Stimulated activated naive B cell treated with anti-CD40 and anti-IgM and Interleukin-4, amounts not matched to agents 10 μg/mL and 1 μg/mL and 100 μg/mL, for 72 hours (primary cell): ENCODE data around the gene PCDH17.

ENCODE experiments used
- ATAC-seq, 2 donors: fragments of 150-1000 bp; cut with Tn5 transposase; replicated peaks; 2 replicates each; pipeline ENCODE4 v1.10.0; 2021; ENCODE audit warnings: moderate library complexity in 1 of 2
- DNase-seq: peaks from one replicate; pipeline ENCODE4 v3.0.0; 2021
- H3K27ac Mint-ChIP-seq: one replicate; pipeline ENCODE4 v1.8.0; 2022; ENCODE audit warnings: mild to moderate bottlenecking, mixed read lengths
- H3K27me3 Mint-ChIP-seq, 2 donors: one replicate each; pipeline ENCODE4 v1.8.0; 2022; ENCODE audit warnings: mixed read lengths in 2 of 2
- H3K36me3 Mint-ChIP-seq, 2 donors: one replicate each; pipeline ENCODE4 v1.8.0; 2022; ENCODE audit warnings: mixed read lengths in 2 of 2, mild to moderate bottlenecking in 1 of 2
- H3K4me1 Mint-ChIP-seq, 2 donors: one replicate each; pipeline ENCODE4 v1.8.0; 2022; ENCODE audit warnings: mixed read lengths in 2 of 2, mild to moderate bottlenecking in 1 of 2
- H3K4me3 Mint-ChIP-seq, 2 donors: one replicate each; pipeline ENCODE4 v1.8.0; 2022; ENCODE audit warnings: mild to moderate bottlenecking in 2 of 2, mixed read lengths in 2 of 2, moderate library complexity in 1 of 2
- H3K9me3 Mint-ChIP-seq, 2 donors: one replicate each; pipeline ENCODE4 v1.8.0; 2022; ENCODE audit warnings: mixed read lengths in 2 of 2, mild to moderate bottlenecking in 1 of 2

Gene PCDH17

GRCh38 chr13:57630661-57631595 lies 616 bp upstream of the PCDH17 start:
- H3K27me3 Mint-ChIP-seq = peaks cover 65 to 71% of the 10 kb centered on the region in 2 donors
- DNase-seq = no peak
- H3K9me3 Mint-ChIP-seq = peaks cover 8 to 9% of the 10 kb centered on the region in 2 donors
- peaks cover 4 to 17% of the 10 kb centered on the region in 2 donors for H3K36me3 Mint-ChIP-seq
- peak overlapping the region; percentile 78 to 82 for H3K4me3 Mint-ChIP-seq
- H3K27ac Mint-ChIP-seq = peak overlapping the region; percentile 82
- H3K4me1 Mint-ChIP-seq = peaks cover 23 to 54% of the 10 kb centered on the region in 2 donors
- ATAC-seq = peak in 1 of 2 donors; percentile 30

- peaks cover 8 to 9% of the 10 kb centered on the region in 2 donors for H3K9me3 Mint-ChIP-seq
- H3K36me3 Mint-ChIP-seq = peaks cover 4 to 17% of the 10 kb centered on the region in 2 donors
- no peak for DNase-seq
- H3K4me1 Mint-ChIP-seq = peaks cover 23 to 54% of the 10 kb centered on the region in 2 donors
- H3K4me3 Mint-ChIP-seq = peak overlapping the region; percentile 78 to 82
- H3K27me3 Mint-ChIP-seq = peaks cover 65 to 71% of the 10 kb centered on the region in 2 donors
- no peak for ATAC-seq
- peak overlapping the region; percentile 82 for H3K27ac Mint-ChIP-seq
These were observed 964 bp downstream of the PCDH17 start for GRCh38 chr13:57632276-57633140.

GRCh38 chr13:57633141-57633949 lies 1.8 kb downstream of the PCDH17 start:
- Mint-ChIP-seq H3K4me3 (peak overlapping the region; percentile 25 to 59), H3K27me3 (peaks cover 62 to 66% of the 10 kb centered on the region in 2 donors), H3K27ac (peak overlapping the region; percentile 87), H3K4me1 (peaks cover 23 to 54% of the 10 kb centered on the region in 2 donors), H3K36me3 (peaks cover 4 to 17% of the 10 kb centered on the region in 2 donors), H3K9me3 (peaks cover 8 to 9% of the 10 kb centered on the region in 2 donors)
- no peak for DNase-seq
- no peak for ATAC-seq

GRCh38 chr13:57633950-57634838 lies 2.6 kb downstream of the PCDH17 start:
- peak overlapping the region; percentile 25 to 59 for H3K4me3 Mint-ChIP-seq
- H3K4me1 Mint-ChIP-seq = peaks cover 23 to 46% of the 10 kb centered on the region in 2 donors
- peaks cover 4 to 17% of the 10 kb centered on the region in 2 donors for H3K36me3 Mint-ChIP-seq
- ATAC-seq = no peak
- H3K27ac Mint-ChIP-seq = peak overlapping the region; percentile 87
- no peak for DNase-seq
- H3K27me3 Mint-ChIP-seq = peaks cover 53 to 57% of the 10 kb centered on the region in 2 donors
- peaks cover 8 to 9% of the 10 kb centered on the region in 2 donors for H3K9me3 Mint-ChIP-seq

GRCh38 chr13:57634839-57635165 lies 3.3 kb downstream of the PCDH17 start:
- H3K4me1 Mint-ChIP-seq = peaks cover 22 to 40% of the 10 kb centered on the region in 2 donors
- no peak for DNase-seq
- H3K36me3 Mint-ChIP-seq = peaks cover 3 to 16% of the 10 kb centered on the region in 2 donors
- no peak for ATAC-seq
- no peak overlapping the region for H3K4me3 Mint-ChIP-seq
- H3K27me3 Mint-ChIP-seq = peaks cover 47 to 51% of the 10 kb centered on the region in 2 donors
- peaks cover 7 to 9% of the 10 kb centered on the region in 2 donors for H3K9me3 Mint-ChIP-seq
- no peak overlapping the region for H3K27ac Mint-ChIP-seq

GRCh38 chr13:57635541-57636085 lies 4.1 kb downstream of the PCDH17 start:
- Mint-ChIP-seq H3K27ac (no peak overlapping the region), H3K4me3 (no peak overlapping the region), H3K27me3 (peaks cover 41 to 43% of the 10 kb centered on the region in 2 donors), H3K36me3 (peaks cover 1 to 14% of the 10 kb centered on the region in 2 donors), H3K4me1 (peaks cover 19 to 32% of the 10 kb centered on the region in 2 donors), H3K9me3 (peaks cover 6 to 9% of the 10 kb centered on the region in 2 donors)
- ATAC-seq (no peak), DNase-seq (no peak)

GRCh38 chr13:57636816-57637215 lies 5.3 kb downstream of the PCDH17 start:
- Mint-ChIP-seq H3K36me3 (peaks cover 1 to 10% of the 10 kb centered on the region in 2 donors), H3K4me1 (peaks cover 9 to 20% of the 10 kb centered on the region in 2 donors), H3K27ac (no peak overlapping the region), H3K4me3 (no peak overlapping the region), H3K27me3 (peaks cover 29 to 31% of the 10 kb centered on the region in 2 donors), H3K9me3 (peaks cover 6 to 9% of the 10 kb centered on the region in 2 donors)
- ATAC-seq = no peak
- no peak for DNase-seq

GRCh38 chr13:57637515-57637914 lies 6.0 kb downstream of the PCDH17 start:
- H3K4me1 Mint-ChIP-seq = peaks cover 5 to 13% of the 10 kb centered on the region in 2 donors
- no peak overlapping the region for H3K27ac Mint-ChIP-seq
- peaks cover 22 to 24% of the 10 kb centered on the region in 2 donors for H3K27me3 Mint-ChIP-seq
- DNase-seq (no peak), ATAC-seq (no peak)
- no peak overlapping the region for H3K4me3 Mint-ChIP-seq
- H3K9me3 Mint-ChIP-seq = peaks cover 6 to 9% of the 10 kb centered on the region in 2 donors
- peaks cover 1 to 10% of the 10 kb centered on the region in 2 donors for H3K36me3 Mint-ChIP-seq

- no peak overlapping the region for H3K4me3 Mint-ChIP-seq
- ATAC-seq (no peak), DNase-seq (no peak)
- peaks cover 1 to 4% of the 10 kb centered on the region in 2 donors for H3K36me3 Mint-ChIP-seq
- peaks cover 3 to 6% of the 10 kb centered on the region in 2 donors for H3K4me1 Mint-ChIP-seq
- peaks cover 6 to 9% of the 10 kb centered on the region in 2 donors for H3K9me3 Mint-ChIP-seq
- no peak overlapping the region for H3K27ac Mint-ChIP-seq
- peaks cover 14 to 16% of the 10 kb centered on the region in 2 donors for H3K27me3 Mint-ChIP-seq
These were observed 6.8 kb downstream of the PCDH17 start for GRCh38 chr13:57638186-57638890.

GRCh38 chr13:57640607-57641006 lies 9.1 kb downstream of the PCDH17 start:
- H3K4me1 Mint-ChIP-seq = no peaks in the 10 kb centered on the region
- no peak for DNase-seq
- H3K36me3 Mint-ChIP-seq = no peaks in the 10 kb centered on the region
- no peaks in the 10 kb centered on the region for H3K27me3 Mint-ChIP-seq
- ATAC-seq = no peak
- H3K9me3 Mint-ChIP-seq = no peaks in the 10 kb centered on the region
- no peak overlapping the region for H3K27ac Mint-ChIP-seq
- H3K4me3 Mint-ChIP-seq = no peak overlapping the region

- no peaks in the 10 kb centered on the region for H3K4me1 Mint-ChIP-seq
- no peaks in the 10 kb centered on the region for H3K27me3 Mint-ChIP-seq
- no peak overlapping the region for H3K4me3 Mint-ChIP-seq
- H3K27ac Mint-ChIP-seq = no peak overlapping the region
- H3K36me3 Mint-ChIP-seq = no peaks in the 10 kb centered on the region
- DNase-seq (no peak), ATAC-seq (no peak)
- H3K9me3 Mint-ChIP-seq = no peaks in the 10 kb centered on the region
These were observed 9.5 kb downstream of the PCDH17 start for GRCh38 chr13:57641051-57641450.

- no peaks in the 10 kb centered on the region for H3K36me3 Mint-ChIP-seq
- H3K4me3 Mint-ChIP-seq = no peak overlapping the region
- no peaks in the 10 kb centered on the region for H3K9me3 Mint-ChIP-seq
- ATAC-seq (no peak), DNase-seq (no peak)
- no peaks in the 10 kb centered on the region for H3K4me1 Mint-ChIP-seq
- H3K27ac Mint-ChIP-seq = no peak overlapping the region
- no peaks in the 10 kb centered on the region for H3K27me3 Mint-ChIP-seq
These were observed 12.6 kb downstream of the PCDH17 start for GRCh38 chr13:57644106-57644505.
